HCT116 (cell line): ENCODE measurements around the gene COPS9. TPM values are rescaled to one million over a fixed set of nuclear protein-coding genes. Genes with fewer than 3 reads are reported as not detected.

Source experiments
- ATAC-seq: fragments of 200-7000 bp; cut with Tn5 transposase; 2 replicates; pipeline ENCODE4 v1.9.1; 2020; ENCODE audit warnings: mild to moderate bottlenecking, moderate library complexity
- BruUV-seq: library from RNA; stranded (reverse); fragments of 400-500 nt; replicated peaks from 2 replicates; lab custom pipeline; 2021; lab: Mats Ljungman, UMichigan
- CTCF ChIA-PET: fragments of 300-600 bp; sonication (Branson Sonifier 250); formaldehyde crosslinking; loops from one replicate; lab custom pipeline; 2021; ENCODE audit warnings: antibody characterized with exemption; lab: Charles Lee
- POLR2A ChIA-PET: fragments of 300-600, 350-600 bp; sonication (Branson Sonifier 250); formaldehyde crosslinking; loops from one replicate; lab custom pipeline; 2021; ENCODE audit warnings: antibody characterized with exemption; lab: Charles Lee
- RAD21 ChIA-PET, 2 experiments: fragments of 300-600 bp; sonication (Branson Sonifier 250); formaldehyde crosslinking; loops; one replicate each; lab custom pipeline; 2023; ENCODE audit warnings: low total read pairs in 2 of 2; ENCODE audit not compliant: uncharacterized antibody in 2 of 2, unreplicated experiment in 2 of 2, low non-redundant PET in 1 of 2; lab: Charles Lee
- DNase-seq: peaks from one replicate; pipeline ENCODE4 v3.0.0-alpha.2; 2010; ENCODE audit warnings: low read depth, low spot score
- H2AFZ ChIP-seq: fragments of 200-600 bp; shearing (Covaris generic), sonication (generic); 2 replicates; pipeline ENCODE4 v1.6.1; 2017; ENCODE audit warnings: low read depth, mixed run types, mixed read lengths, antibody characterized with exemption, low read length; ENCODE audit not compliant: poor library complexity, severe bottlenecking
- H3K27ac ChIP-seq: 2 replicates; pipeline ENCODE4 v1.5.1; 2012; ENCODE audit warnings: low read depth, low read length
- H3K27me3 ChIP-seq: fragments of 200-600 bp; sonication (generic); 2 replicates; pipeline ENCODE4 v1.6.1; 2016; ENCODE audit warnings: mixed run types, low read length, mixed read lengths; ENCODE audit not compliant: insufficient read depth
- H3K36me3 ChIP-seq, 2 experiments: fragments of 200-500 bp in 1 of 2; fragments of 200-600 bp in 1 of 2; sonication (Bioruptor generic) in 1 of 2; sonication (generic) in 1 of 2; 2 replicates each; pipeline versions ENCODE4 v1.5.1 to v1.6.1; 2014 to 2016; ENCODE audit warnings: low read length in 2 of 2, inconsistent platforms in 1 of 2, mixed read lengths in 1 of 2, mixed run types in 1 of 2; ENCODE audit not compliant: insufficient read depth in 2 of 2, control insufficient read depth in 1 of 2
- H3K4me1 ChIP-seq, 2 experiments: fragments of 200-600 bp in 1 of 2; sonication (generic) in 1 of 2; 2 replicates each; pipeline versions ENCODE4 v1.5.1 to v1.6.1; 2012 to 2017; ENCODE audit warnings: low read length in 2 of 2, inconsistent platforms in 1 of 2, mild to moderate bottlenecking in 1 of 2, mixed read lengths in 1 of 2, mixed run types in 1 of 2, moderate library complexity in 1 of 2; ENCODE audit not compliant: insufficient read depth in 2 of 2, control insufficient read depth in 1 of 2
- H3K4me2 ChIP-seq: fragments of 200-600 bp; sonication (generic); 2 replicates; pipeline ENCODE4 v1.6.1; 2017; ENCODE audit warnings: mixed run types, low read length, mixed read lengths
- H3K4me3 ChIP-seq, 2 experiments: fragments of 200-600 bp in 1 of 2; sonication (generic) in 1 of 2; replicated peaks in 1 of 2; 2 replicates each; pipeline ENCODE4 v1.5.1; 2011 to 2016; ENCODE audit warnings: low read length in 2 of 2, control low read depth in 1 of 2, low read depth in 1 of 2, mild to moderate bottlenecking in 1 of 2, mixed read lengths in 1 of 2, mixed run types in 1 of 2
- H3K79me2 ChIP-seq: fragments of 200-600 bp; sonication (generic); 2 replicates; pipeline ENCODE4 v1.6.1; 2017; ENCODE audit warnings: mild to moderate bottlenecking, mixed run types, low read length, moderate library complexity, mixed read lengths; ENCODE audit not compliant: insufficient read depth
- H3K9ac ChIP-seq: fragments of 200-600 bp; sonication (generic); 2 replicates; pipeline ENCODE4 v1.6.1; 2016; ENCODE audit warnings: low read length, mixed read lengths
- H3K9me2 ChIP-seq: fragments of 200-600 bp; sonication (generic), shearing (Covaris generic); 2 replicates; pipeline ENCODE4 v1.6.1; 2017; ENCODE audit warnings: mixed run types, mild to moderate bottlenecking, moderate library complexity; ENCODE audit not compliant: insufficient read depth
- H3K9me3 ChIP-seq, 2 experiments: fragments of 200-500 bp in 1 of 2; fragments of 200-600 bp in 1 of 2; sonication (Bioruptor generic) in 1 of 2; sonication (generic) in 1 of 2; 2 replicates each; pipeline ENCODE4 v1.6.1; 2014 to 2017; ENCODE audit warnings: low read length in 2 of 2, mixed read lengths in 2 of 2, inconsistent platforms in 1 of 2, low read depth in 1 of 2, mild to moderate bottlenecking in 1 of 2, mixed run types in 1 of 2, moderate library complexity in 1 of 2; ENCODE audit not compliant: control insufficient read depth in 1 of 2, insufficient read depth in 1 of 2
- H4K20me1 ChIP-seq: fragments of 200-600 bp; sonication (generic), shearing (Covaris generic); 2 replicates; pipeline ENCODE4 v1.6.1; 2017; ENCODE audit warnings: mixed run types, mild to moderate bottlenecking, moderate library complexity; ENCODE audit not compliant: insufficient read depth
- CEBPB ChIP-seq: IDR thresholded peaks from 2 replicates; pipeline ENCODE4 v1.6.1; 2012; ENCODE audit warnings: low read depth
- EGR1 ChIP-seq: IDR thresholded peaks from 2 replicates; pipeline ENCODE4 v1.6.1; 2012; ENCODE audit warnings: low read depth
- ELF1 ChIP-seq: IDR thresholded peaks from 2 replicates; pipeline ENCODE4 v1.6.1; 2012; ENCODE audit warnings: low read depth, borderline replicate concordance
- EZH2 ChIP-seq: fragments of 200-600 bp; sonication (generic); IDR thresholded peaks from 2 replicates; pipeline ENCODE4 v1.6.1; 2017; ENCODE audit warnings: antibody characterized with exemption, mixed run types
- EZH2phosphoT487 ChIP-seq: fragments of 200-600 bp; IDR thresholded peaks from 2 replicates; pipeline ENCODE4 v1.6.1; 2018; ENCODE audit warnings: antibody characterized with exemption, borderline replicate concordance
- POLR2AphosphoS5 ChIP-seq: IDR thresholded peaks from 2 replicates; pipeline ENCODE4 v1.6.1; 2011; ENCODE audit warnings: mild to moderate bottlenecking, low read depth, low read length, moderate library complexity
- RAD21 ChIP-seq: IDR thresholded peaks from 2 replicates; pipeline ENCODE4 v1.6.1; 2012; ENCODE audit warnings: low read depth, mild to moderate bottlenecking
- SIN3A ChIP-seq: IDR thresholded peaks from 2 replicates; pipeline ENCODE4 v1.6.1; 2012; ENCODE audit warnings: low read depth
- SP1 ChIP-seq: IDR thresholded peaks from 2 replicates; pipeline ENCODE4 v1.6.1; 2012; ENCODE audit warnings: low read depth
- SRF ChIP-seq: IDR thresholded peaks from 2 replicates; pipeline ENCODE4 v1.6.1; 2012; ENCODE audit warnings: low read depth
- YY1 ChIP-seq: IDR thresholded peaks from 2 replicates; pipeline ENCODE4 v1.6.1; 2011; ENCODE audit warnings: low read length, low read depth, moderate library complexity, mild to moderate bottlenecking; ENCODE audit not compliant: insufficient replicate concordance; ENCODE audit errors: extremely low read depth
- ZFX ChIP-seq: fragments of 450-650 bp; IDR thresholded peaks from 2 replicates; pipeline ENCODE4 v1.6.1; 2017
- ZNF274 ChIP-seq: fragments of 200-500 bp; sonication (Bioruptor generic); IDR thresholded peaks from 2 replicates; pipeline ENCODE4 v1.6.1; 2014; ENCODE audit warnings: mild to moderate bottlenecking, low read depth, low read length, inconsistent platforms
- intact Hi-C: fragments of 100-400 bp; cut with micrococcal nuclease; formaldehyde crosslinking; loops from 2 replicates; pipeline ENCODE4 v1.10.0; 2022
- total RNA-seq: library from RNA; stranded (reverse); gene quantifications from one replicate; pipeline ENCODE4 v1.2.1, GENCODE V29; 2021; ENCODE audit not compliant: unreplicated experiment
- TF ChIP-seq, protein P1 (sequence below): IDR thresholded peaks from 2 replicates; pipeline ENCODE4 v1.6.1; 2012
- TF ChIP-seq, protein P2 (sequence below): IDR thresholded peaks from 2 replicates; pipeline ENCODE4 v1.6.1; 2011; ENCODE audit warnings: mild to moderate bottlenecking, low read length, moderate library complexity; ENCODE audit not compliant: insufficient replicate concordance; ENCODE audit errors: extremely low read depth
- TF ChIP-seq, protein P3 (sequence below): IDR thresholded peaks from 2 replicates; pipeline ENCODE4 v1.6.1; 2012; ENCODE audit warnings: low read depth
- TF ChIP-seq, protein P4 (sequence below), 3 experiments: fragments of 200-600 bp in 1 of 3; sonication (generic) in 1 of 3; IDR thresholded peaks in 2 of 3; conservative IDR thresholded peaks in 1 of 3; 2 replicates each; pipeline ENCODE4 v1.5.1; 2012 to 2017; ENCODE audit warnings: low read depth in 2 of 3, low read length in 2 of 3, antibody characterized with exemption in 1 of 3, borderline replicate concordance in 1 of 3, control low read depth in 1 of 3, mild to moderate bottlenecking in 1 of 3, mixed read lengths in 1 of 3, mixed run types in 1 of 3, moderate library complexity in 1 of 3; ENCODE audit not compliant: insufficient read depth in 1 of 3
- TF ChIP-seq, protein P5 (sequence below): IDR thresholded peaks from 2 replicates; pipeline ENCODE4 v1.6.1; 2012

COPS9 gene
- total RNA-seq, 1 experiment from 2014 or later = 111 TPM

DNA sequence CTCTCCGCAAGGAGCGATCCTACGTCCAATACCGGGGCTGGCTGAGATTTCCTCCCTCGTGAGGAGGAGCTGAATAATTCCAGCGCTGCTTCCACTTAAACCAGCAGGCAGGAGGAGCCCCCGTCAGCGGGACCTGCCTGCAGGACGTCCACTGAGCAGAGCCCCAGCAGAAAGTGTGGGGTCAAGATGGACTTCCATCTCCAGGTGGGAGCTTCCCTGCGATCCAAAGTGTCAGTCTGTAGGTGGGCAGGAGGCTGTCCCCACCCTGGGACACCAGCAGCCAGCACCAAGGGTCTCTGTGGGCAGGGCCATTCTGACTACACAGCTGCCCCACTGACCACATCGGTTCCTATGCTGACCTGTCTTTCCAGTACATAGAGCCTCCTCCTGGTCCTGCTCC, 4.8 kb upstream of the COPS9 start:
- no peaks in the 10 kb centered on the region for H3K9me3 ChIP-seq
- DNase-seq = no peak
- TF ChIP-seq YY1 = no peak
- TF ChIP-seq SIN3A = no peak
- TF ChIP-seq EZH2 = no peak
- no peak for TF ChIP-seq ZNF274
- no peak for TF ChIP-seq POLR2AphosphoS5
- TF ChIP-seq, protein P1, sequence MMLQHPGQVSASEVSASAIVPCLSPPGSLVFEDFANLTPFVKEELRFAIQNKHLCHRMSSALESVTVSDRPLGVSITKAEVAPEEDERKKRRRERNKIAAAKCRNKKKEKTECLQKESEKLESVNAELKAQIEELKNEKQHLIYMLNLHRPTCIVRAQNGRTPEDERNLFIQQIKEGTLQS = no peak
- TF ChIP-seq, protein P2, sequence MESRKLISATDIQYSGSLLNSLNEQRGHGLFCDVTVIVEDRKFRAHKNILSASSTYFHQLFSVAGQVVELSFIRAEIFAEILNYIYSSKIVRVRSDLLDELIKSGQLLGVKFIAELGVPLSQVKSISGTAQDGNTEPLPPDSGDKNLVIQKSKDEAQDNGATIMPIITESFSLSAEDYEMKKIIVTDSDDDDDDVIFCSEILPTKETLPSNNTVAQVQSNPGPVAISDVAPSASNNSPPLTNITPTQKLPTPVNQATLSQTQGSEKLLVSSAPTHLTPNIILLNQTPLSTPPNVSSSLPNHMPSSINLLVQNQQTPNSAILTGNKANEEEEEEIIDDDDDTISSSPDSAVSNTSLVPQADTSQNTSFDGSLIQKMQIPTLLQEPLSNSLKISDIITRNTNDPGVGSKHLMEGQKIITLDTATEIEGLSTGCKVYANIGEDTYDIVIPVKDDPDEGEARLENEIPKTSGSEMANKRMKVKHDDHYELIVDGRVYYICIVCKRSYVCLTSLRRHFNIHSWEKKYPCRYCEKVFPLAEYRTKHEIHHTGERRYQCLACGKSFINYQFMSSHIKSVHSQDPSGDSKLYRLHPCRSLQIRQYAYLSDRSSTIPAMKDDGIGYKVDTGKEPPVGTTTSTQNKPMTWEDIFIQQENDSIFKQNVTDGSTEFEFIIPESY = no peak
- TF ChIP-seq SRF = no peak
- TF ChIP-seq, protein P3, sequence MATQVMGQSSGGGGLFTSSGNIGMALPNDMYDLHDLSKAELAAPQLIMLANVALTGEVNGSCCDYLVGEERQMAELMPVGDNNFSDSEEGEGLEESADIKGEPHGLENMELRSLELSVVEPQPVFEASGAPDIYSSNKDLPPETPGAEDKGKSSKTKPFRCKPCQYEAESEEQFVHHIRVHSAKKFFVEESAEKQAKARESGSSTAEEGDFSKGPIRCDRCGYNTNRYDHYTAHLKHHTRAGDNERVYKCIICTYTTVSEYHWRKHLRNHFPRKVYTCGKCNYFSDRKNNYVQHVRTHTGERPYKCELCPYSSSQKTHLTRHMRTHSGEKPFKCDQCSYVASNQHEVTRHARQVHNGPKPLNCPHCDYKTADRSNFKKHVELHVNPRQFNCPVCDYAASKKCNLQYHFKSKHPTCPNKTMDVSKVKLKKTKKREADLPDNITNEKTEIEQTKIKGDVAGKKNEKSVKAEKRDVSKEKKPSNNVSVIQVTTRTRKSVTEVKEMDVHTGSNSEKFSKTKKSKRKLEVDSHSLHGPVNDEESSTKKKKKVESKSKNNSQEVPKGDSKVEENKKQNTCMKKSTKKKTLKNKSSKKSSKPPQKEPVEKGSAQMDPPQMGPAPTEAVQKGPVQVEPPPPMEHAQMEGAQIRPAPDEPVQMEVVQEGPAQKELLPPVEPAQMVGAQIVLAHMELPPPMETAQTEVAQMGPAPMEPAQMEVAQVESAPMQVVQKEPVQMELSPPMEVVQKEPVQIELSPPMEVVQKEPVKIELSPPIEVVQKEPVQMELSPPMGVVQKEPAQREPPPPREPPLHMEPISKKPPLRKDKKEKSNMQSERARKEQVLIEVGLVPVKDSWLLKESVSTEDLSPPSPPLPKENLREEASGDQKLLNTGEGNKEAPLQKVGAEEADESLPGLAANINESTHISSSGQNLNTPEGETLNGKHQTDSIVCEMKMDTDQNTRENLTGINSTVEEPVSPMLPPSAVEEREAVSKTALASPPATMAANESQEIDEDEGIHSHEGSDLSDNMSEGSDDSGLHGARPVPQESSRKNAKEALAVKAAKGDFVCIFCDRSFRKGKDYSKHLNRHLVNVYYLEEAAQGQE = no peak
- TF ChIP-seq, protein P4, sequence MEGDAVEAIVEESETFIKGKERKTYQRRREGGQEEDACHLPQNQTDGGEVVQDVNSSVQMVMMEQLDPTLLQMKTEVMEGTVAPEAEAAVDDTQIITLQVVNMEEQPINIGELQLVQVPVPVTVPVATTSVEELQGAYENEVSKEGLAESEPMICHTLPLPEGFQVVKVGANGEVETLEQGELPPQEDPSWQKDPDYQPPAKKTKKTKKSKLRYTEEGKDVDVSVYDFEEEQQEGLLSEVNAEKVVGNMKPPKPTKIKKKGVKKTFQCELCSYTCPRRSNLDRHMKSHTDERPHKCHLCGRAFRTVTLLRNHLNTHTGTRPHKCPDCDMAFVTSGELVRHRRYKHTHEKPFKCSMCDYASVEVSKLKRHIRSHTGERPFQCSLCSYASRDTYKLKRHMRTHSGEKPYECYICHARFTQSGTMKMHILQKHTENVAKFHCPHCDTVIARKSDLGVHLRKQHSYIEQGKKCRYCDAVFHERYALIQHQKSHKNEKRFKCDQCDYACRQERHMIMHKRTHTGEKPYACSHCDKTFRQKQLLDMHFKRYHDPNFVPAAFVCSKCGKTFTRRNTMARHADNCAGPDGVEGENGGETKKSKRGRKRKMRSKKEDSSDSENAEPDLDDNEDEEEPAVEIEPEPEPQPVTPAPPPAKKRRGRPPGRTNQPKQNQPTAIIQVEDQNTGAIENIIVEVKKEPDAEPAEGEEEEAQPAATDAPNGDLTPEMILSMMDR (IDR thresholded peaks at IDR 0.05 in 2 of 3, conservative IDR thresholded peaks at IDR 0.05 in 1 of 3; ENCODE audit: borderline replicate concordance in 1 of 3, insufficient read depth in 1 of 3, low read depth in 2 of 3, low read length in 2 of 3) = no peak
- TF ChIP-seq, protein P5, sequence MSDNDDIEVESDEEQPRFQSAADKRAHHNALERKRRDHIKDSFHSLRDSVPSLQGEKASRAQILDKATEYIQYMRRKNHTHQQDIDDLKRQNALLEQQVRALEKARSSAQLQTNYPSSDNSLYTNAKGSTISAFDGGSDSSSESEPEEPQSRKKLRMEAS = no peak
- TF ChIP-seq RAD21 = no peak
- no peak for TF ChIP-seq SP1
- TF ChIP-seq EGR1 = no peak
- TF ChIP-seq EZH2phosphoT487 = no peak
- TF ChIP-seq ZFX = no peak
- no peak for TF ChIP-seq CEBPB
- no peak for TF ChIP-seq ELF1
- TF ChIP-seq, all 23 proteins: peak for 0
- Histone ChIP-seq H3K9ac (no peak overlapping the region), H3K27ac (no peak overlapping the region), H3K27me3 (no peaks in the 10 kb centered on the region), H2AFZ (no peak overlapping the region), H3K4me1 (peaks cover 0 to 15% of the 10 kb centered on the region in 2 experiments; a peak in 2 of 4 replicates), H3K79me2 (peaks cover 3% of the 10 kb centered on the region; the same call in 1 of the 2 replicates), H4K20me1 (no peaks in the 10 kb centered on the region), H3K4me2 (no peak overlapping the region), H3K36me3 (no peaks in the 10 kb centered on the region), H3K4me3 (no peak overlapping the region), H3K9me2 (no peaks in the 10 kb centered on the region)
- ChIA-PET RAD21 (no interaction called here), POLR2A (no interaction called here), CTCF (interaction anchor here (1.3 to 6.2 kb wide), 2 partner anchors 10 to 81 kb away, joined by 3 to 64 read pairs; no protein-coding TSS in a partner anchor)
- ATAC-seq = no peak
- BruUV-seq = no TSS peak
- intact Hi-C loops = loop anchor here (5.0 kb wide), 1 partner anchor 1784 kb away; no protein-coding TSS in a partner anchor
